ENCODE data around the gene CEP85. TPM values are rescaled to one million over a fixed set of nuclear protein-coding genes. Genes with fewer than 3 reads are reported as not detected.
A peak's percentile ranks its signal among the peaks of the same experiment; 100 is the strongest.

The CEP85 gene
- total and polyA plus RNA-seq, 2 of the 13 experiments (the other 11 are each of a cell fraction or from before 2014, with no cell fraction given) = 16.1 to 26.7 TPM

DNA sequence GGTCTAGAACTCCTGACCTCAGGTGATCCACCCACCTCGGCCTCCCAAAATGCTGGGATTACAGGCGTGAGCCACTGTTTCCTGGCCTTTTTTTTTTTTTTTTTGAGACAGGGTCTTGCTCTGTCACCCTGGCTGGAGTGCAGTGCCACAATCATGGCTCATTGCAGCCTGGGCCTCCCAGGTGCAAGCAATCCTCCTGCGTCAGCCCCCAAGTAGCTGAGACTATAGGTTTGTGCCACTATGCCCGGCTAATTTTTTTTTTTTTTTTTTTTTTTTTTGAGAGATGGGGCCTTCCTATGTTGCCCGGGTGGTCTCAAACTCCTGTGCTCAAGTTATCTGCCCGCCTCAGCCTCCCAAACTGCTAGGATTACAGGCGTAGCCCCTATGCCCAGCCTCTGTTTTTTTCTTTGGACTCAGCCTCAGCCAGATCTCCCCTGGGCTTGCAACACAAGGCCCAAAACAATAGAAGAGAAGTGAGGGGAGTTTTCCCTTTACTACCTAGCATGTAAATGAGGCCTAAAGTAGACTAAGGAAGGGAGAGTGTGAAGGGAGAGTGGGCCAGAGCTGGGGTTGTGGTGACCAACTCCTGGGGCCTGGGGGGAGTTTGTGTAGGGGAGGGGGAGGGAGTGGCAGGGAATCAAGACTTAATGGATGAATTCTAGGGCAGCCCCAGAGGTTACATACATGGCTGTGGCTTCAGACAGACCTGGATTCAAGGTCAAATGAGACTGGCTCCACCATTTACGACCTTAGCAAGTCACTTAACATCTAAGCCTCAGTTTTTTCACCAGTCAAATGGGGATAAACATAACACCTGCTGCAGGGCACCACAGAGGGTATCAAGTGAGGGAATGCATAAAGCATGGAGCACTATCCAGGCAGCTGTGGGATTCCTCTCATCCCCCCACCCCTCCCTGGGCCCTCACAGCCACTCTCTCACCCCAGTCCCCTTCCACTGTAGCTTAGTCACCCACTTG is 82.2 kb downstream of the CEP85 start:
- ChIA-PET POLR2A (interaction anchor here (0.6 kb wide), 1 partner anchor 1499 kb away, joined by 3 read pairs; no protein-coding TSS in a partner anchor), CTCF (ENCODE audit: low intra/inter-chr PET ratio, low total read pairs) (no interaction called here)
- no TSS peak for BruUV-seq (replicated peaks)
- in situ Hi-C loops (cut with HindIII; ENCODE audit: extremely low pct_ligation_motif_present, low pct_unique_long_range_greater_than_20kb) (no loop called here), intact Hi-C loops (cut with micrococcal nuclease; ENCODE audit: unreplicated experiment) (no loop called here)
- H3K27ac ChIP-seq (ENCODE audit: extremely low read length, insufficient read depth, low read length) = no peak overlapping the region
- FAIRE-seq (no peak), DNase-seq (ENCODE audit: low spot score) (no peak), ATAC-seq (no peak)
- no peaks in the 10 kb centered on the region for H3K9me3 ChIP-seq (ENCODE audit: low read length)
- no peaks in the 10 kb centered on the region for H4K20me1 ChIP-seq (ENCODE audit: insufficient read depth, low read length)
- H3K4me1 ChIP-seq (ENCODE audit: insufficient read depth, low read length) = peaks cover 15% of the 10 kb centered on the region; the same call in 1 of the 2 replicates
- no peak overlapping the region for H3K4me2 ChIP-seq (ENCODE audit: low read depth, low read length)
- TF ChIP-seq GATA4 (IDR thresholded peaks at IDR 0.05; ENCODE audit: borderline replicate concordance, low read depth) (no peak), ZNF629 (CRISPR knock-in tag; conservative IDR thresholded peaks at IDR 0.05) (peak; percentile 64)
- H3K79me2 ChIP-seq (ENCODE audit: insufficient read depth, low read length) = no peaks in the 10 kb centered on the region
- no peak overlapping the region for H3K9ac ChIP-seq (ENCODE audit: insufficient read depth, low read depth, low read length)
- no peak overlapping the region for H3K4me3 ChIP-seq (replicated peaks in 1 of 3; ENCODE audit: insufficient read depth in 1 of 3, low read depth in 2 of 3, low read length in 3 of 3)
- no peaks in the 10 kb centered on the region for H3K36me3 ChIP-seq (replicated peaks in 1 of 2; ENCODE audit: control insufficient read depth in 1 of 2, insufficient read depth in 2 of 2, low read length in 2 of 2)
- no peaks in the 10 kb centered on the region for H3K27me3 ChIP-seq (ENCODE audit: control insufficient read depth in 1 of 2, insufficient read depth in 2 of 2, low read length in 2 of 2)
- H2AFZ ChIP-seq (ENCODE audit: low read length) = no peak overlapping the region
- WGBS (ENCODE audit: low lambda C conversion rate) = 64% methylated on average over 8 of the region's 8 CpGs

DNA sequence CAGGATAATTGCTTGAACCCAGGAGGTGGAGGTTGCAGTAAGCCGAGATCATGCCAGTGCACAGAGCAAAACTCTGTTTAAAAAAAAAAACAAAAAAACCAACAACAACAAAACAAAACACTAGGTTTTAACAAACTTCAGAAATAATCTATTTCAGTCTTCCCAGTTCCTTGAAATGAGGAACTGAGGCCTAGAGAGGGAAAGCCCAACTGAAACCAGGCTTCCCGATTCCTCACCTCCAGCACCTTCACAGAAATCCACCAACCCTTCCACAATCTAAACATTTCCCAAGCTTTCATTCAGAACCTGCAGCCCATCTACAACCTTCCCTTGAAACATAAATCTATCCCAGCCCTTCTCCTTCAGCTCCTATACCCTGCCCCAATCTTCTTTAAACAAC is 83.1 kb downstream of the CEP85 start:
- BruUV-seq (replicated peaks) = no TSS peak
- no peak overlapping the region for H3K4me3 ChIP-seq (replicated peaks in 1 of 3; ENCODE audit: insufficient read depth in 1 of 3, low read depth in 2 of 3, low read length in 3 of 3)
- H3K9ac ChIP-seq (ENCODE audit: insufficient read depth, low read depth, low read length) = no peak overlapping the region
- in situ Hi-C loops (cut with HindIII; ENCODE audit: extremely low pct_ligation_motif_present, low pct_unique_long_range_greater_than_20kb) = no loop called here
- no peak overlapping the region for H3K4me2 ChIP-seq (ENCODE audit: low read depth, low read length)
- intact Hi-C loops (cut with micrococcal nuclease; ENCODE audit: unreplicated experiment) = no loop called here
- H3K79me2 ChIP-seq (ENCODE audit: insufficient read depth, low read length) = no peaks in the 10 kb centered on the region
- peaks cover 15% of the 10 kb centered on the region; the same call in 1 of the 2 replicates for H3K4me1 ChIP-seq (ENCODE audit: insufficient read depth, low read length)
- H3K36me3 ChIP-seq (replicated peaks in 1 of 2; ENCODE audit: control insufficient read depth in 1 of 2, insufficient read depth in 2 of 2, low read length in 2 of 2) = no peaks in the 10 kb centered on the region
- ATAC-seq = no peak
- DNase-seq (ENCODE audit: low spot score) = no peak
- no peaks in the 10 kb centered on the region for H3K27me3 ChIP-seq (ENCODE audit: control insufficient read depth in 1 of 2, insufficient read depth in 2 of 2, low read length in 2 of 2)
- ChIA-PET POLR2A (interaction anchor here (0.6 kb wide), 1 partner anchor 1498 kb away, joined by 3 read pairs; no protein-coding TSS in a partner anchor), CTCF (ENCODE audit: low intra/inter-chr PET ratio, low total read pairs) (no interaction called here)
- no peak for FAIRE-seq
- H3K27ac ChIP-seq (ENCODE audit: extremely low read length, insufficient read depth, low read length) = no peak overlapping the region
- H4K20me1 ChIP-seq (ENCODE audit: insufficient read depth, low read length) = no peaks in the 10 kb centered on the region
- 73% methylated on average over 2 of the region's 2 CpGs for WGBS (ENCODE audit: low lambda C conversion rate)
- H2AFZ ChIP-seq (ENCODE audit: low read length) = no peak overlapping the region
- no peaks in the 10 kb centered on the region for H3K9me3 ChIP-seq (ENCODE audit: low read length)
- TF ChIP-seq YEATS2 (CRISPR knock-in tag; IDR thresholded peaks at IDR 0.05; ENCODE audit: borderline replicate concordance) = no peak
- TF ChIP-seq MED1 (CRISPR knock-in tag; IDR thresholded peaks at IDR 0.05) = no peak
- no peak for TF ChIP-seq TOE1 (CRISPR knock-in tag; IDR thresholded peaks at IDR 0.05)
- TF ChIP-seq FOXO1 (CRISPR knock-in tag; IDR thresholded peaks at IDR 0.05) = no peak
- no peak for TF ChIP-seq HNF4A (CRISPR knock-in tag; IDR thresholded peaks at IDR 0.05)
- TF ChIP-seq NFATC3 (CRISPR knock-in tag; IDR thresholded peaks at IDR 0.05) = no peak
- TF ChIP-seq, protein P1, sequence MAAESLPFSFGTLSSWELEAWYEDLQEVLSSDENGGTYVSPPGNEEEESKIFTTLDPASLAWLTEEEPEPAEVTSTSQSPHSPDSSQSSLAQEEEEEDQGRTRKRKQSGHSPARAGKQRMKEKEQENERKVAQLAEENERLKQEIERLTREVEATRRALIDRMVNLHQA (CRISPR knock-in tag; IDR thresholded peaks at IDR 0.05) = no peak
- no peak for TF ChIP-seq AGO2 (optimal IDR thresholded peaks at IDR 0.05; ENCODE audit: low read depth, low read length)
- TF ChIP-seq, protein P2, sequence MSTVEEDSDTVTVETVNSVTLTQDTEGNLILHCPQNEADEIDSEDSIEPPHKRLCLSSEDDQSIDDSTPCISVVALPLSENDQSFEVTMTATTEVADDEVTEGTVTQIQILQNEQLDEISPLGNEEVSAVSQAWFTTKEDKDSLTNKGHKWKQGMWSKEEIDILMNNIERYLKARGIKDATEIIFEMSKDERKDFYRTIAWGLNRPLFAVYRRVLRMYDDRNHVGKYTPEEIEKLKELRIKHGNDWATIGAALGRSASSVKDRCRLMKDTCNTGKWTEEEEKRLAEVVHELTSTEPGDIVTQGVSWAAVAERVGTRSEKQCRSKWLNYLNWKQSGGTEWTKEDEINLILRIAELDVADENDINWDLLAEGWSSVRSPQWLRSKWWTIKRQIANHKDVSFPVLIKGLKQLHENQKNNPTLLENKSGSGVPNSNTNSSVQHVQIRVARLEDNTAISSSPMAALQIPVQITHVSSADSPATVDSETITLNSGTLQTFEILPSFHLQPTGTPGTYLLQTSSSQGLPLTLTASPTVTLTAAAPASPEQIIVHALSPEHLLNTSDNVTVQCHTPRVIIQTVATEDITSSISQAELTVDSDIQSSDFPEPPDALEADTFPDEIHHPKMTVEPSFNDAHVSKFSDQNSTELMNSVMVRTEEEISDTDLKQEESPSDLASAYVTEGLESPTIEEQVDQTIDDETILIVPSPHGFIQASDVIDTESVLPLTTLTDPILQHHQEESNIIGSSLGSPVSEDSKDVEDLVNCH (CRISPR knock-in tag; IDR thresholded peaks at IDR 0.05) = no peak
- no peak for TF ChIP-seq ZNF225 (CRISPR knock-in tag; IDR thresholded peaks at IDR 0.05)

Measured in HepG2 (cell line).